HuH-7 (cell line): ENCODE data around the gene APOBEC3G.
"Not testable (repeated sequence)": the region's sequence is repeated elsewhere in the genome, so short reads cannot be mapped to it uniquely, and the experiment has no call there.

Source experiments
- DNase-seq: peaks from one replicate; pipeline ENCODE4 v3.0.0; 2011; ENCODE audit warnings: low spot score

Gene APOBEC3G

GRCh38 chr22:39077026-39077840 lies at the start of gene APOBEC3G:
TSS of gene APOBEC3G (plus strand) at chr22:39077275. CDS start at chr22:39077362, 87 bp downstream.
- DNase-seq, result not testable (repeated sequence)

- no peak for DNase-seq
These were observed 49.4 kb upstream of the APOBEC3G start for GRCh38 chr22:39027717-39028116.

- DNase-seq, result no peak
These were observed 48.8 kb upstream of the APOBEC3G start for GRCh38 chr22:39028281-39028680.

- DNase-seq, result no peak
These were observed 47.8 kb upstream of the APOBEC3G start for GRCh38 chr22:39029227-39029626.

GRCh38 chr22:39030705-39031104 lies 46.4 kb upstream of the APOBEC3G start:
- no peak for DNase-seq

DNA sequence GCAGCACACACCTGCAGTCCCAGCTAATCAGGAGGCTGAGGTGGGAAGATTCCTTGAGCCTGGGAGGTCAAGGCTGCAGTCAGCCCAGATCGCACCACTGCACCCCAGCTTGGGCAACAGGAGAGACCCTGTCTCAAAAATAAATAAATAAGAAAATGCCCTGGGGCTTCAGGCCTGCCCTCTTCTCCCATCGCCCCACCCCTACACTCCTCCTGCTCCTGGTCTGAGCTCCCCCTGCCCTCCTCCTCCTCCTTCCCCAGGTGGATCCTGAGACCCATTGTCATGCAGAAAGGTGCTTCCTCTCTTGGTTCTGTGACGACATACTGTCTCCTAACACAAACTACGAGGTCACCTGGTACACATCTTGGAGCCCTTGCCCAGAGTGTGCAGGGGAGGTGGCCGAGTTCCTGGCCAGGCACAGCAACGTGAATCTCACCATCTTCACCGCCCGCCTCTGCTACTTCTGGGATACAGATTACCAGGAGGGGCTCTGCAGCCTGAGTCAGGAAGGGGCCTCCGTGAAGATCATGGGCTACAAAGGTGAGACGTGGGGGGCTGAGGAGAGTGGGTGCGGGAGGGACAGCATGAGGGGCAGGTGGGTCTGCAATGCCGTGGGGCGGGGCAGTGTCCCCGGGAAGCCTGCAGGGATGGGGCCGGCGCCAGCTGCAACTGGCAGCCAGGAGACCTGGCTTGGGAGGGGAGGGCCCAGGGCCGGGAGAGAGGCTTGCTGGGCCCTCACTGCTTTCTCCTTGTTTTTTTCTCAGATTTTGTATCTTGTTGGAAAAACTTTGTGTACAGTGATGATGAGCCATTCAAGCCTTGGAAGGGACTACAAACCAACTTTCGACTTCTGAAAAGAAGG lies 45.4 kb upstream of the APOBEC3G start:
- DNase-seq, result not testable (repeated sequence)

GRCh38 chr22:39037071-39037470 lies 40.0 kb upstream of the APOBEC3G start:
- not testable (repeated sequence) for DNase-seq

GRCh38 chr22:39039306-39040126 lies 37.6 kb upstream of the APOBEC3G start:
- no peak for DNase-seq

DNA sequence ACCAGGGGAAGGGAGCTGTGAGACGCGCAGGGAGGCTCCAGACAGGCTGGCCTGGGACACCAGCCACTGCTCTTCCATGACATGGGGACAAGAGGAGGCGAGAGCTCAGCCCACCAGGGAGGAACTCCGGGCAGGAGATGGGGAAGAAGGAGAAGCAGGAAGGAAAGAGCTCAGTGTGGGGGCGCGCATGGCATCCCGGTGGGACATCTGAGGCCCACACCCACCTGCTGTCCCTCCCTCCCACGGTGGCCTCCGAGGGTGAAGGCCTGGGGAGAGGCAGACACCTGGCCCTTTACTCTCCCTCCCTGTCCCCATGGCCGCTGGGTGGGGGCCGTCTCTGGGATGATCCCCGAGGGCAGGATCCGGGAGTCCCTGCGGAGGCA lies 36.9 kb upstream of the APOBEC3G start:
- not testable (repeated sequence) for DNase-seq

- not testable (repeated sequence) for DNase-seq
These were observed 36.4 kb upstream of the APOBEC3G start, which contains the start of gene APOBEC3F for GRCh38 chr22:39040538-39041296. TSS of gene APOBEC3F (plus strand) at chr22:39040864. CDS start at chr22:39040961, 97 bp downstream.

- DNase-seq, result no peak
These were observed 35.2 kb upstream of the APOBEC3G start for GRCh38 chr22:39041908-39042307.

DNA sequence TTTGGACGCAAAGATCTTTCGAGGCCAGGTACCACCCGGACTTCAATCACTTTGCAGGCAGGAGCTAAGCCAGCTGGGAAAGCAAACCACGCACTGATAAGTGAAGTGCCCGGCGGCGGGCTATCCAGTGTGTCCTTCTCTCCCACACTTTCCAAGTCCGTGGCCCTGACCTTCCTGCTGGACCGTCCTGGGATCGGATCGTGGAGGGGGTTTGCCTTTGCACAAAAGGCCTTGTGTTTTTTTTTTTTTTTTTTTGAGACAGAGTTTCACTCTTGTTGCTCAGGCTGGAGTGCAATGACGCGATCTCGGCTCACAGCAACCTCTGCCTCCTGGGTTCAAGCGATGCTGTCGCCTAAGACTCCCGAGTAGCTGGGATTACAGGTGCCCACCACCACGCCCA lies 34.0 kb upstream of the APOBEC3G start:
- DNase-seq, result not testable (repeated sequence)

GRCh38 chr22:39045136-39045535 lies 31.9 kb upstream of the APOBEC3G start:
- not testable (repeated sequence) for DNase-seq

GRCh38 chr22:39049486-39049885 lies 27.6 kb upstream of the APOBEC3G start:
- DNase-seq, result not testable (repeated sequence)

DNA sequence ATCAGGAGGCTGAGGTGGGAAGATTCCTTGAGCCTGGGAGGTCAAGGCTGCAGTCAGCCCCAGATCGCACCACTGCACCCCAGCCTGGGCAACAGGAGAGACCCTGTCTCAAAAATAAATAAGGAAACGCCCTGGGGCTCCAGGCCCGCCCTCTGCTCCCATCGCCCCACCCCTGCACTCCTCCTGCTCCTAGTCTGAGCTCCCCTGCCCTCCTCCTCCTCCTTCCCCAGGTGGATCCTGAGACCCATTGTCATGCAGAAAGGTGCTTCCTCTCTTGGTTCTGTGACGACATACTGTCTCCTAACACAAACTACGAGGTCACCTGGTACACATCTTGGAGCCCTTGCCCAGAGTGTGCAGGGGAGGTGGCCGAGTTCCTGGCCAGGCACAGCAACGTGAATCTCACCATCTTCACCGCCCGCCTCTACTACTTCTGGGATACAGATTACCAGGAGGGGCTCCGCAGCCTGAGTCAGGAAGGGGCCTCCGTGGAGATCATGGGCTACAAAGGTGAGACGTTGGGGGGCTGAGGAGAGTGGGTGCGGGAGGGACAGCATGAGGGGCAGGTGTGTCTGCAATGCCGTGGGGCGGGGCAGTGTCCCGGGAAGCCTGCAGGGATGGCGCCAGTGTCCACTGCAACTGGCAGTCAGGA lies 25.1 kb upstream of the APOBEC3G start:
- DNase-seq, result not testable (repeated sequence)

DNA sequence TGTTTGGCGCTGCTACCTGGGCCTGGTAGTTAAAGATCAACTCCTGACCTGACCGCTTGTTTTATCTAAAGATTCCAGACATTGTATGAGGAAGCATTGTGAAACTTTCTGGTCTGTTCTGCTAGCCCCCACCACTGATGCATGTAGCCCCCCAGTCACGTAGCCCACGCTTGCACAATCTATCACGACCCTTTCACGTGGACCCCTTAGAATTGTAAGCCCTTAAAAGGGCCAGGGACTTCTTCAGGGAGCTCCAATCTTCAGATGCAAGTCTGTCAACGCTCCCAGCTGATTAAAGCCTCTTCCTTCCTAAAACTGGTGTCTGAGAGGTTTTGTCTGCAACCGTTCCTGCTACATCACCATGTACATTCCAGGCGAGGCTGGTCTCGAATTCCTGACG lies 21.4 kb upstream of the APOBEC3G start:
- no peak for DNase-seq

DNA sequence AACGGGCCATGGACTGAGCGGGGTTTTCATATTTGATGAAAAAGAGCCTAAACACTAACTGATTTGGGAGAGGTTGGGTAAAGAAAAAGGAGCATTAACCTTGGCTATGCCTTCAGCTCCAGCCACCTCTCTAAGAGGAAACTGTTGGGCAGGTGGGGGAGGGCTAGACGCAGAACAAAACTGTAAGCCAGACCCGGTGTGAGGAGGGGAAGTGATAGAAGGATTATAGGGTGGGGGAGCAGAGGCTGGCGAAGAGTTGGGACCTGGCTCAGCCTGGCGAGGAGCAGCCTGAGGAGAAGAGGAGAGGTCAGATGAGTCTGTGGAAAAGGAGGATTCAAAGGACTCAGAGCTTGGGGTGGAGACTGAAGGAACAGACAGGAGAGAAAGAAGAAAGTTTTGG lies 15.8 kb upstream of the APOBEC3G start:
- not testable (repeated sequence) for DNase-seq

DNA sequence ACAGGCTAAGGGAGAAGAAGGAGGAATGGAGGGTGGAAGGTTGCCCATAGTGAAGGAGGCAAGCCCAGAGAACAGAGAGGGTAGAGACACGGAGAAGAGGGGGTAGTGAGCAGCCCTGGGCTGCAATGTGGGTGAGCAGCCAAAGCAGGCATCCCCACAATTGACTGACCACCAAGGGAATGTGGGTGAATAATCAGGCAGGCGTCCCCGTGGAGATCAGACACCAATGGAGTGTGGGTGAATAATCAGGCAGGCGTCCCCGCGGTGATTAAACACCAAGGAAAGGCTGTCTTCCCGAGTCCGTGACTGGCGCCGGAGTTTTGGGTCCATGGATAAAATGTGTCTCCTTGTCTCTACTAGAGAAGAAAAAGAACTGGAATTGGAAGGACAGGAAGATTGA lies 15.1 kb upstream of the APOBEC3G start:
- not testable (repeated sequence) for DNase-seq

DNA sequence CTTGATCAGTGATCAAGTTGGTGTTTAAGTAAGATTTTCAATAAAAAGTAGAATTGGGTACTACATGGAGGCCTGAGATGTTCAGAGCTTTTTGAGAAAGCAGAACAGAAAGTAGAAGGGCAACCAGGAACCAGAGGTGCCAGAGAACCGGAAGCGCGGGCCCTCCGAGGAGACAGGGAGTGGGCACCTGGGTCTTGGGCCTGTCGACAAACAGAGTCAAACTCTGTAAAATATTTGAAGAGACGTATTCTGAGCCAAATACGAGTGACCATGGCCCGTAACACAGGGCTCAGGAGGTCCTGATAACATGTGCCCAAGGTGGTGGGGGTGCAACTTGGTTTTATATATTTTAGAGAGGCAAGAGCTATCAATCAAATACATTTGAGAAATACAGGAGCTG lies 13.2 kb upstream of the APOBEC3G start:
- DNase-seq, result not testable (repeated sequence)

- DNase-seq, result not testable (repeated sequence)
These were observed 10.4 kb upstream of the APOBEC3G start for GRCh38 chr22:39066442-39067276.
